Kidney epithelial cell (primary cell): ENCODE measurements around the gene PVR. TPM values are rescaled to one million over a fixed set of nuclear protein-coding genes. Genes with fewer than 3 reads are reported as not detected.
A peak's percentile ranks its signal among the peaks of the same experiment; 100 is the strongest.

ENCODE experiments used
- DNase-seq: peaks from one replicate; pipeline ENCODE4 v3.0.0-alpha.2; 2010; ENCODE audit warnings: low read depth
- H3K27me3 ChIP-seq: 2 replicates; pipeline ENCODE4 v1.6.0; 2011; ENCODE audit warnings: low read length; ENCODE audit not compliant: control insufficient read depth, insufficient read depth
- H3K36me3 ChIP-seq: 2 replicates; pipeline ENCODE4 v1.5.1; 2011; ENCODE audit warnings: low read length; ENCODE audit not compliant: control insufficient read depth, insufficient read depth
- H3K4me3 ChIP-seq: 2 replicates; pipeline ENCODE4 v1.5.1; 2011; ENCODE audit warnings: low read depth, mild to moderate bottlenecking, control low read depth, low read length
- total RNA-seq: library from RNA; depleted of rRNA; stranded (reverse); fragments of >200 nt; gene quantifications from 2 replicates; pipeline ENCODE4 v1.2.3, GENCODE V29; 2015
- TF ChIP-seq, protein P1 (sequence below): IDR thresholded peaks from 2 replicates; pipeline ENCODE4 v1.5.1; 2011; ENCODE audit warnings: mild to moderate bottlenecking, moderate library complexity, low read length, control low read depth, inconsistent platforms; ENCODE audit not compliant: insufficient read depth, poor library complexity, severe bottlenecking

PVR gene
- total RNA-seq, 1 donor from 2014 or later = 176 TPM

DNA sequence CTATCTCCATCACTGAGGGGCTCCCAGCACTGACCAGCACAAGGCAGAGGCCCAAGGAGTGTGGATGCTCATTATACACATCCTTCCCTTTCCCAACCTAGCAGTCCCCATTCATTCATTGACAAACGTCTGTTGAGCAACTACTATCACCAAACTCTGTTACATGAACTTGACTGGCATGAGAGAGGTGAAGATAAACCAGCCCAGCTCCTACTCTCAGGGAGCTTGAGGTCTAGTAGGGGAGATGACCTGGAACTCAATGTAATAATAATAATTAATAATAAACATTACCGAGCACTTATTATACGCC is 46.4 kb downstream of the PVR start:
- TF ChIP-seq, protein P1, sequence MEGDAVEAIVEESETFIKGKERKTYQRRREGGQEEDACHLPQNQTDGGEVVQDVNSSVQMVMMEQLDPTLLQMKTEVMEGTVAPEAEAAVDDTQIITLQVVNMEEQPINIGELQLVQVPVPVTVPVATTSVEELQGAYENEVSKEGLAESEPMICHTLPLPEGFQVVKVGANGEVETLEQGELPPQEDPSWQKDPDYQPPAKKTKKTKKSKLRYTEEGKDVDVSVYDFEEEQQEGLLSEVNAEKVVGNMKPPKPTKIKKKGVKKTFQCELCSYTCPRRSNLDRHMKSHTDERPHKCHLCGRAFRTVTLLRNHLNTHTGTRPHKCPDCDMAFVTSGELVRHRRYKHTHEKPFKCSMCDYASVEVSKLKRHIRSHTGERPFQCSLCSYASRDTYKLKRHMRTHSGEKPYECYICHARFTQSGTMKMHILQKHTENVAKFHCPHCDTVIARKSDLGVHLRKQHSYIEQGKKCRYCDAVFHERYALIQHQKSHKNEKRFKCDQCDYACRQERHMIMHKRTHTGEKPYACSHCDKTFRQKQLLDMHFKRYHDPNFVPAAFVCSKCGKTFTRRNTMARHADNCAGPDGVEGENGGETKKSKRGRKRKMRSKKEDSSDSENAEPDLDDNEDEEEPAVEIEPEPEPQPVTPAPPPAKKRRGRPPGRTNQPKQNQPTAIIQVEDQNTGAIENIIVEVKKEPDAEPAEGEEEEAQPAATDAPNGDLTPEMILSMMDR = no peak

DNA sequence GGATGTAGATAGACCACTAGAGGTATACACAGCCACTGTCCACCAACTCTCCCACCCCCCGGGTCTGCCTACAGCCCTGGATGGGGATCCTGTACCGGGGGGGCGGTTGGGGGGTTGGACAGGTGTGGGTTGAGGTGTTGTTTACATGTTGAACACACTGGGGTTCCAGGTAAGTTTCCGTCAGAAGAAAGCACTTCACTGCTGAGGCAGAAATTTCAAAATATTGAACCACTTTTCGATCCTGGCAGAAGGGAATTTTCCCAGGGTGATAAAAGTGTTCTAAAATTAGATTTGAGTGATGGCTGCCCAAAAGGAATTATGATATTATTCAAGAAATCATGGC is 48.6 kb downstream of the PVR start:
- no peaks in the 10 kb centered on the region for H3K27me3 ChIP-seq
- TF ChIP-seq, protein P1 = no peak
- H3K4me3 ChIP-seq = no peak overlapping the region
- H3K36me3 ChIP-seq = no peaks in the 10 kb centered on the region
- no peak for DNase-seq

More for the DNA sequence above, 46.4 kb downstream of the PVR start:
- H3K36me3 ChIP-seq = no peaks in the 10 kb centered on the region
- H3K4me3 ChIP-seq = no peak overlapping the region
- DNase-seq = no peak
- H3K27me3 ChIP-seq = no peaks in the 10 kb centered on the region

DNA sequence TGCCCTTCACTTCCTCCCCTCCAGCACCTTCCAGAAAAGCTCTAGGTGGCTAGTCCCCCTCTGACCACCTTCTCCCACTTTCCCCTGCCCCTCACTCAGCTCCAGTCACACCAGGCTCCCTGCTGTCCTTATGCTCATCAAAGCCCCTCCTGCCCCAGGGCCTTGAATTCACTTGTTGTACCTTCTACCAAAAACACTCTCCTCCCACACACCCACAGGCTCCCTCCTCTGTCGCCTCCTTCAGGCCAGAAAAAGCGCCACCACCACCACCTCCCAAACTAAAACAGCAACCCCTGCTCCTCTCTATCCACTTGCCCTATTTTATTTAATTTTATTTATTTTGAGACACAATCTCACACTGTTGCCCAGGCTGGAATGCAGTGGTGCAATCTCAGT is 50.5 kb downstream of the PVR start:
- no peak for DNase-seq
- H3K36me3 ChIP-seq = no peaks in the 10 kb centered on the region
- peaks cover 2% of the 10 kb centered on the region for H3K27me3 ChIP-seq
- H3K4me3 ChIP-seq = no peak overlapping the region
- TF ChIP-seq, protein P1 = peak; percentile 16

DNA sequence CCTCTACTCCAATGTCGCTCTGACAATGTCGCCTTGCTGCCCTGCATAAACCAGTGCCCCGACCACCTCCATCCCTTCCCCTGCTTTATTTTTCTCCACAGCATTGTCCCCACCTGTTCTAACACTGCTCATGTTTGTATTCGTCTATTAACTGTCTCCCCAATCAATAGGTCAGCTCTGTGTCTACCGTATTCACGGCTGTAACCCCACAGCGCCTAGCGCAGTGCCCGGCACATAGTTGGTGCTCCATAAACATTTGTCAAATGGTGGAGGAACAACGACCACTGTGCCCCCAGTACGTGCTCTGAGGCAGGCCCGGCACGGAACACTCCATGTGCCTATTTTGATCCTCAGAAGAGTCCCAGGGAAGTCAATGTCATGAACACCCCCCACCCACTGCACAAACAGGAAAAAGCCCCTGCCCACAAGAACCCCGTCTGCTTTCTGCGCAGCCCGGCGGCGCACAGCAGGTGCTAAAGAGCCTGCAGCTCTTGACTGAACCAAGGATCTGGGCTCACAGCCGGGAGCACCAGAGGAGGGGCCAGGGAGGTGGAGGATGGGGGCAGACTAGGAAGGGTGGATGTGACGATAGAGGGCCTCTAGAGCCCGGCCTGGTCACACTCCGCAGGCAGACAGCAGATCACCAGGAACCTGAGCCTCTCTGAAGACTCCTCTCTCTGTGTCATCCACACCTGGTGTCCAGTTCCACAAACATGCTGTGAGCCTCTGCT is 53.4 kb downstream of the PVR start:
- TF ChIP-seq, protein P1 = no peak
- no peaks in the 10 kb centered on the region for H3K36me3 ChIP-seq
- H3K27me3 ChIP-seq = peaks cover 2% of the 10 kb centered on the region
- H3K4me3 ChIP-seq = no peak overlapping the region
- DNase-seq = no peak

DNA sequence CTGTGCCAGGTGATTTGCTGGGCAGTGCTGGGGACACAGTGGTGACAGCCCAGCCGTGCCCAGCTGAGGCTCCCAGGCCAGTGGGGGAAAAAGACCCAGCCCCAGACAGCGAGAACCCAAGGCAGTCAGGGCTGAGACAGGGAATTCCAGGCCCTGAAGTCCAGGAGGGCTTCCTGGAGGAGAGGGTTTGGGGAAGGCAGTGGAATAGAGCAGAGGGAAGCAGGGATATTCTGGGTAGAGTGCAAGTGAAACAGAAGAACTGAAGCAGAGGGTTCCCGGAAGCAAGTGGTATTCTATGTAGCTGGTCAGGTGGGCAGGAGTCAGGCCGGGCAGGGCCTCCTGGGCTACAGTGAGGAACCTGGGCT is 53.9 kb downstream of the PVR start:
- DNase-seq = no peak
- TF ChIP-seq, protein P1 = no peak
- no peak overlapping the region for H3K4me3 ChIP-seq
- no peaks in the 10 kb centered on the region for H3K36me3 ChIP-seq
- peaks cover 2% of the 10 kb centered on the region for H3K27me3 ChIP-seq

DNA sequence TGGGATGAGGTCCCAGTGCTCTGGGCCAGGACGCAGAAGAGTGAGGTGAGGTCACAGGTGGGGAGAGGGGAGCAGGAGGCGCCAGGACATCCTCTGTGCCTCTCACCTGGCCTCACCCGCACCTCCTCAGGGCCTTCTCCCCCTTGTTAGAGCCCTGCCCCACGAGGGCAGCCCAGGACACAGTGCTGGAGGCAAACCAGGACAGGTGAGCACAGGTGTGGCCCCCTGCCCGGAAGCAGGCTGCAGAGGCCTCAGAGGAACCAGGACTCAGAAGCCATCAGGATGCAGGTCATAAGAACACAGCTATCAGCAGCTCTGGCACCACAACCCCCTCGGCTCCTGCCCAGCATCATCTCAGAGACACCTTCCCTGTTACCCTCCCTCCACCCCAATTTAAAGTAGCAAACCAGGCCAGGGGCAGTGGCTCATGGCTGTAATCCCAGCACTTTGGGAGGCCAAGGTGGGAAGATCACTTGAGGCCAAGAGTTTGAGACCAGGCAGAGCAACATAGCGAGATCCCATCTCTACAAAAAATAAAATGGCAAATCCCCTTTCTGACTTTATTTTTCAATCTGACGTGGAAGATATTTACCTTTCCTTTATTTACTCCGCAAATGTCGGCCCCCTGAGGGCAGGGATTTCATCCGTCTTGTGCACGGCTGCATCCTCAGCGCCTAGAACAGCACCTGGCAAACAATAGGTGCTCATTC is 54.9 kb downstream of the PVR start, which contains the start of gene CEACAM16:
CEACAM16 (plus strand) TSS at position 660 of the 710 bp plus-strand sequence. CDS start 2,306 bp downstream, outside the sequence.
- Histone ChIP-seq H3K4me3 (no peak within 1 kb of the TSS), H3K36me3 (no peaks in the 10 kb centered on the region), H3K27me3 (peaks cover 2% of the 10 kb centered on the region)
- TF ChIP-seq, protein P1 = no peak
- DNase-seq = no peak
